A549 treated with ZK216348 at 1 μM for 4 hours (cell line): Measurements from ENCODE around the gene APOL6. TPM values are rescaled to one million over a fixed set of nuclear protein-coding genes. Genes with fewer than 3 reads are reported as not detected.

Experiments
- total RNA-seq: library from RNA; stranded (reverse); fragments of 200-300 nt; extraction: Qiagen RNA extraction; gene quantifications from 5 replicates; pipeline ENCODE4 v1.2.3, GENCODE V29; 2022; ENCODE audit warnings: low read depth

The APOL6 gene
- 1.3 to 2.1 TPM (median 1.7 TPM) in 5 replicates for total RNA-seq

GRCh38 chr22:35648066-35649025, at the start of gene APOL6:
APOL6 (plus strand) TSS chr22:35648446; CDS start chr22:35656426, 7,980 bp downstream.

GRCh38 chr22:35617137-35617755, 31.0 kb upstream of the APOL6 start, which contains the start of gene MB:
MB (minus strand) TSS chr22:35617329; CDS start chr22:35617257, 72 bp downstream.

DNA sequence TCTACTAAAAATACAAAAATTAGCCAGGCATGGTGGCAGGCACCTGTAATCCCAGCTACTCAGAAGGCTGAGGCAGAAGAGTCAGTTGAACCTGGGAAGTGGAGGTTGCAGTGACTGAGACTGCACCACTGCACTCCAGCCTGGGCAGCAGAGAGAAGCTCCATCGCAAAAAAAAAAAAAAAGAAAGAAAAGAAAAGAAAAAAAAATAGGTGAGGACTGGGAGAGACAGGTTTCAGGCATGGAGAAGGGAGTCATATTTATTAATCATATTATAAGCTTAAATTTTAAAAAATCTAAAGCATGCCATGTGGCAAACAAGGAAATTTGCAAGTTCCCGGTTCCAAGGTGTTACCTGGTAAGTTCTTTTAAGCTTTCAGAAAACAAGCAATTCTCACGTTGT, 69.3 kb downstream of the APOL6 start, which contains the start of gene APOL5:
Gene APOL5, plus strand, starts transcription at position 301 of the 400 bp plus-strand sequence. Its CDS starts 0 bp downstream, at position 301.

Other genes with a start within 250 kb of the APOL6 start
- gene MCM5, start 248.3 kb upstream of the APOL6 start, total RNA-seq = 72.3 to 87.3 TPM (median 77.1 TPM) in 5 replicates
- 0.70 to 1.3 TPM (median 1.1 TPM) in 5 replicates for gene RASD2, start 107.6 kb upstream of the APOL6 start, total RNA-seq
- gene MB, start 31.1 kb upstream of the APOL6 start, total RNA-seq = 5.5 to 9.1 TPM (median 7.8 TPM) in 5 replicates
- not detected in 5 replicates for gene APOL5, start 69.4 kb downstream of the APOL6 start, total RNA-seq